Measurements from ENCODE around the gene HIBADH.

The HIBADH gene

GRCh38 chr7:27631391-27631790, 31.3 kb downstream of the HIBADH start:
- no peak for TF ChIP-seq CTCF (IDR thresholded peaks at IDR 0.05; ENCODE audit: insufficient read depth, low read depth, low read length, missing control alignments)
- no peak overlapping the region for H3K4me3 ChIP-seq (ENCODE audit: low read length)
- DNase-seq (ENCODE audit: low read depth), result no peak

- no peak for TF ChIP-seq CTCF (IDR thresholded peaks at IDR 0.05; ENCODE audit: insufficient read depth, low read depth, low read length, missing control alignments)
- no peak for DNase-seq (ENCODE audit: low read depth)
- no peak overlapping the region for H3K4me3 ChIP-seq (ENCODE audit: low read length)
These were observed 35.5 kb downstream of the HIBADH start for GRCh38 chr7:27627146-27627545.

- DNase-seq (ENCODE audit: low read depth), result no peak
- no peak overlapping the region for H3K4me3 ChIP-seq (ENCODE audit: low read length)
- no peak for TF ChIP-seq CTCF (IDR thresholded peaks at IDR 0.05; ENCODE audit: insufficient read depth, low read depth, low read length, missing control alignments)
These were observed 43.2 kb downstream of the HIBADH start for GRCh38 chr7:27619492-27619891.

GRCh38 chr7:27617651-27618381, 44.9 kb downstream of the HIBADH start:
- no peak for DNase-seq (ENCODE audit: low read depth)
- no peak overlapping the region for H3K4me3 ChIP-seq (ENCODE audit: low read length)
- no peak for TF ChIP-seq CTCF (IDR thresholded peaks at IDR 0.05; ENCODE audit: insufficient read depth, low read depth, low read length, missing control alignments)

- no peak overlapping the region for H3K4me3 ChIP-seq (ENCODE audit: low read length)
- peak; percentile 22 for DNase-seq (ENCODE audit: low read depth)
- no peak for TF ChIP-seq CTCF (IDR thresholded peaks at IDR 0.05; ENCODE audit: insufficient read depth, low read depth, low read length, missing control alignments)
These were observed 45.7 kb downstream of the HIBADH start for GRCh38 chr7:27616914-27617548.

GRCh38 chr7:27616186-27616491, 46.5 kb downstream of the HIBADH start:
- TF ChIP-seq CTCF (IDR thresholded peaks at IDR 0.05; ENCODE audit: insufficient read depth, low read depth, low read length, missing control alignments), result no peak

More at GRCh38 chr7:27616186-27616491, 46.5 kb downstream of the HIBADH start:
- no peak for DNase-seq (ENCODE audit: low read depth)
- H3K4me3 ChIP-seq (ENCODE audit: low read length), result no peak overlapping the region
